KOPT-K1 (cell line): Measurements from ENCODE around the gene NCF2.

Source experiments
- H3K27ac ChIP-seq: fragments of 200-600 bp; sonication (generic); 2 replicates; pipeline ENCODE4 v1.5.1; 2016; ENCODE audit warnings: antibody characterized with exemption, mild to moderate bottlenecking, low read depth, low read length; ENCODE audit not compliant: poor library complexity, severe bottlenecking
- H3K36me3 ChIP-seq: fragments of 200-600 bp; sonication (generic); 2 replicates; pipeline ENCODE4 v1.5.1; 2017; ENCODE audit warnings: antibody characterized with exemption, mild to moderate bottlenecking, low read length, moderate library complexity; ENCODE audit not compliant: insufficient read depth
- H3K9me3 ChIP-seq: fragments of 200-600 bp; sonication (generic); 2 replicates; pipeline ENCODE4 v1.5.1; 2017; ENCODE audit warnings: antibody characterized with exemption, low read length, mild to moderate bottlenecking; ENCODE audit not compliant: insufficient read depth, poor library complexity, severe bottlenecking

Gene NCF2

GRCh38 chr1:183522104-183522503 is 68.2 kb downstream of the NCF2 start:
- Histone ChIP-seq H3K36me3 (peaks cover 97% of the 10 kb centered on the region), H3K9me3 (no peaks in the 10 kb centered on the region), H3K27ac (no peak overlapping the region)

GRCh38 chr1:183520379-183520778 is 69.9 kb downstream of the NCF2 start:
- peaks cover 98% of the 10 kb centered on the region for H3K36me3 ChIP-seq
- H3K27ac ChIP-seq = no peak overlapping the region
- no peaks in the 10 kb centered on the region for H3K9me3 ChIP-seq

GRCh38 chr1:183517401-183517800 is 72.9 kb downstream of the NCF2 start:
- Histone ChIP-seq H3K27ac (no peak overlapping the region), H3K36me3 (peaks cover 87% of the 10 kb centered on the region), H3K9me3 (no peaks in the 10 kb centered on the region)

- no peaks in the 10 kb centered on the region for H3K9me3 ChIP-seq
- peaks cover 80% of the 10 kb centered on the region for H3K36me3 ChIP-seq
- H3K27ac ChIP-seq = no peak overlapping the region
Observed at GRCh38 chr1:183516725-183517124, 73.5 kb downstream of the NCF2 start.

GRCh38 chr1:183515002-183515689 is 75.1 kb downstream of the NCF2 start:
- no peaks in the 10 kb centered on the region for H3K9me3 ChIP-seq
- no peak overlapping the region for H3K27ac ChIP-seq
- H3K36me3 ChIP-seq = peaks cover 65% of the 10 kb centered on the region

- Histone ChIP-seq H3K9me3 (no peaks in the 10 kb centered on the region), H3K27ac (no peak overlapping the region), H3K36me3 (peaks cover 56% of the 10 kb centered on the region)
Observed at GRCh38 chr1:183514235-183514634, 76.0 kb downstream of the NCF2 start.

GRCh38 chr1:183512450-183512849 is 77.8 kb downstream of the NCF2 start:
- no peak overlapping the region for H3K27ac ChIP-seq
- H3K9me3 ChIP-seq = no peaks in the 10 kb centered on the region
- peaks cover 38% of the 10 kb centered on the region for H3K36me3 ChIP-seq

GRCh38 chr1:183508694-183509093 is 81.6 kb downstream of the NCF2 start:
- Histone ChIP-seq H3K27ac (no peak overlapping the region), H3K9me3 (no peaks in the 10 kb centered on the region), H3K36me3 (peaks cover 6% of the 10 kb centered on the region)

GRCh38 chr1:183506561-183506960 is 83.7 kb downstream of the NCF2 start:
- no peaks in the 10 kb centered on the region for H3K9me3 ChIP-seq
- H3K27ac ChIP-seq = no peak overlapping the region
- H3K36me3 ChIP-seq = no peaks in the 10 kb centered on the region; the same call in 1 of the 2 replicates
